ENCODE data around the gene PHEX.
A peak's percentile ranks its signal among the peaks of the same experiment; 100 is the strongest.

Gene PHEX

DNA sequence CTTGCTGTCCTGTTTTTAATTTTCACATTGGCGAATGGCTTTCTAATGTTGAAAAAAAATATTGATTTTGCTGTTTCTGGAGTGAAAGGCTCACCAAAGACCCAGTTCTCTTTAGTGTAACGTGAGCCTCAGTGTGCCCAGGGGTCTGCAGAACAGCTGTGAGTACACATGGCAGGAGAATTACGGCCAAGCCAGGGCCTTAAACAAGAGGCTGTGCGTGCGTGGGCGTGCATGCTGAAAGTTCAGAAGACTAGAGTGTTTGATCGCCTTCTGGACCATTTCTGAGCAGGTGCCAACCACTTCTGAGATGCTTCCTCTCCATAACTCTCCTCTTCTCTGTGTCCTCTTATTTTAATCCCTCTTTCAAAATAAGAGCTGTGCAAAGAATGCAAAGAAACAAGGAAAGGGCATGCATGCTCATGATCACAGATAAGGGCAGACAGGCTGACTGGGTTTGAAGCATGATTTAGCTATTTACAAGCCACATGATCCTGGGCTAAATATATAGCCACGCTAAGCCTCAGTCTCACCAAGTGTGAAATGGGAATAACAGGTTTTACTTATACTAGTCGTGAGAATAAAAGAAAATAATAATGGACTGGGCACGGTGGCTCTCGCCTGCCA lies 9.9 kb downstream of the PHEX start:
- no peak for DNase-seq

DNA sequence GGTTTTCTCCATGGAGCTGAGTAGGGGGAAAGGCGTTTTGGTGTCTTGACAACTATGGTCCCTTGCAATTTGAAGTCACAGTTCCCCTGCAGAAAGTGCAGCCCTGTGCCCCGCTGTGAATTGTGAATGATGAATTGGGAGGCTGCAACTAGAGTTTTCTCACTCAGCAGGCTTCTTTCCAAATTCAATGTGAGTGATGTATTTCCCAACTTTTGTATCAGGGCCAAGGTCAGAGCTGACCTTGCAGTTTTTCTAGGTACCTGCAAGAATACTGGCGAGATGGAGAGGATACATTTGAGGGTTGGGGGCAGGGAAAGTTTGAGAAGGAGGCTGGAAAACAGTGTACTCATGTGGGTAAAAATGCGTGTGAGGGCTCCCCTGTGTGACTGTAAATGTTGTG lies 11.7 kb downstream of the PHEX start:
- DNase-seq: no peak

DNA sequence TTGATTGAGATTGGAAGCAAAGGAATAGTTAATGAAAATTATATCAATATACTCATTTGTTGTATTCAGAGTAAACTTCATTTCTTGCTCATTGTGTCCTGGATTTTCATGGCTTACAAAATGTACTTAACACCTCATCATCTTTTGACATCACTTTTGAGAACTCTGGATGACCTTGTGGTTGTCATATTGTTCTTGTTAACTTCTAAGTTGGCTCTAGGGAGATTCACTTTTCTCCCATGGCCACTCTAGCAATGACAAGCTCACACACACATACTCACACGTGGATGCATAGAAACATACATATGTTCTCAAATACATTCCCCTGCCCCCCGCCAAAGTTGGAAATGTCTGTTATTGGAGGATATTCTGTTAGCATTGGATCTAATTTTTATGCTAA lies 15.3 kb downstream of the PHEX start:
- DNase-seq: no peak

GRCh38 chrX:22053481-22053880 lies 21.4 kb downstream of the PHEX start:
- DNase-seq: no peak

GRCh38 chrX:22056235-22056634 lies 24.1 kb downstream of the PHEX start:
- DNase-seq: no peak

- DNase-seq: no peak
Observed at GRCh38 chrX:22057667-22058066, 25.5 kb downstream of the PHEX start.

DNA sequence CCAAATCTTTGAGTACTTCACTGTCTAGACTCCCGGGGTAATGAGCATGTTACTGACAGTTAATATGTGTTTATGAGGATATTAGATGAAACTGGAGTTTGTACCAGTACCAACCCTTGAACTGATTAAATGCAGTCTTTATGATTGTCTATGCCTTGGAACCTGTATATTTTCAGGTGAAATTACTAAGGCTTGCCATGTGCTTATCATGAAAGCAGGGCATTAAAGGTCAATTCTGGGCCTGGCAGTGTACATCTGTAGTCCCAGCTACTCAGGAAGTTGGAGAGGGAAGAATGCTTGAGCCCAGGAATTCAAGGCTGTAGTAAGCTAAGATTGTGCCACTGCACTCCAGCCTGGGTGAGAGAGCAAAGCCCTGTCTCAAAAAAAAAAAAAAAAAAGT lies 27.6 kb downstream of the PHEX start:
- no peak for DNase-seq

DNA sequence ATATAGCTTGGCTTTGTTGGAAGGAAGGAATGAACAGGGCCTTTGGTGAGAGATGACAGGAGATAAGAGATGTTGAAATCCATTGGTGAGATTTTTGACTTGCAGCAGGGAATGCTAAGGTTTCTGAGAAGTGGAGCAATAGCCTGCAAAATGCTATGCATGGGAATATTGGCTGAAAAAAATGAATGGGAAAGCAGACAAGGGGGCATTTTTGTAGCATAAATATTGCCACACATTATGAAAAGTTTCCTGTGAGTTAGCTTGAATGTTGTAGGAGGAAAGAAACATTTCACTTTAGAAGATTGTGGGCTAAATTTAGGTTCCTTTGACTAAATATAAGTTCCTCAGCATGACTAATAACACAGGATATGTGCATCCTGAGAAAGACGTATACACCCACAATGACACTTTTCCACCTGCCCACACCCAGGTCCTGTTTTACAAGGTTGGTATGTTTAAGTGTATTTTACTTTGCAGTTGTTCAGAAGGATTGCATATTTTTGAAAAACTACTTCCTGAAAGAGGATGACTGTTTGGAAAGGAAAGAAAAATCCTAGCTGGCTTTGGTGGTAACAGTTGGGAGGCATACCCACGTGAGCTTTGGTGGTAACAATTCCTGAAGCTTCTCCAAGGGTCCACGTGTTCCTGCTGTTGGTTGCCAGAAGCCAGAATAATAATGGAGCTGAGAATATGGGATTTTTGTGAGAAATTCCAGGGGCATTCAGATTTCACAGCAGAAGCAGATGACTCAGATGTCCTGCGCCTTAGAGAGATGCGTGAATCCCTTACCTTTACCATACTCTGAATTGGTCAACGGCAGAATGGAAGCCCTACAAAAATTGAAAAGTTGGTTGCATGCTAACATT lies 28.5 kb downstream of the PHEX start:
- DNase-seq: no peak

DNA sequence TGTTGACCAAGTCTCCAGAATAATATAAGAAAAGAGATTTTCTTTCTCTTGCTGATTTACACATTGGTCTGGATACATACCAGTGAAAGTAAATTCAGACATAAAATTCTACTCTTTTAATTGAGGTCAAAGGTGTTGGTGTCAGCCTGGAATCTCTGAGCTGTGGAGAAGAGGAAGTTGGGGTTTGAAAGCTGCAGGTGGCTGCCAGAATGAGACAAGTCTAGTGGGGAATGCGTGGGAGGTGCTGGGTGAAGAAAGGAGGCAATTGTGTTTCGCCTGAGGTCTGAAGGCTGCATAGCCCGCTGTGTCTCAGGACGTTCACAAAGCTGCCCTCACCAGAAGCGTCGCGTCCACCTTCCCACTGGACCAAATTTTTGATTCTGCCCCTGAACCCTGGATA lies 31.2 kb downstream of the PHEX start:
- no peak for DNase-seq

DNA sequence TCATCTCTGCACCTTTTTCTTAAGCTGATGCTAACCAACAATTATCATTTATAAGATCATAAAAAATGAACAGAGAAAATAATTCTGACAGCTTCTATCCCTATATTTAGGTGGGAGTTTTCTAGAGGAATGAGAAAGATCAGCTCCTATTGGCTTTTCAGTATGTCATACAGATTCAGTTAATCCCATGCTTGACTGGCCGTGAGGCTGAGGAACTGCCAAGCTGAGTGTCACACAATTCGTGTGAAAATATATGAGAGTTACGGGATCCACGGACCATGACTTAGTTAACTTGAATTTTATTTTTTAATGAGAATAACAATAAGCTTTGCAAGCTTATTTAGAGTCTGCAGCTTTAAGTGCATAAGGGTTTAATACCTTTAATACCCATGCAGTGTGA lies 37.5 kb downstream of the PHEX start:
- DNase-seq: no peak

DNA sequence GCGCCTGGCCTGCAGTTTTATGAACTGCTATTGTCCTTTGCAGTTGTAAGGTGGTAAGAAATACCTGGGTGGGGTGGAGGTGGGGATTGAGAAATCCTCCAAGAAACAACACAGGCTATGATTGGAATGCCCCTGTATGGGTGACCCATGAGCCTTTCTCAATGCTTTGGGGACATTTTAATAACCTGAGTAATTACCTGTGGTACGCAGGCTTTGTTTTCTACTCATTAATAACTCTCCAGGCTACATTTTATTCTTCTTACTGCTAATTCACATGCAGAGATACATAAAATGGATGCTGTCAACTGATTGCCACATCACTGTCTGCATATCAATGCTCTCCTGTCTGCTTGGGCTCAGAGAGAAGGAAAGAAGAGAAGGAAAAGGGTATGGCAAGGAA lies 41.8 kb downstream of the PHEX start:
- no peak for DNase-seq

DNA sequence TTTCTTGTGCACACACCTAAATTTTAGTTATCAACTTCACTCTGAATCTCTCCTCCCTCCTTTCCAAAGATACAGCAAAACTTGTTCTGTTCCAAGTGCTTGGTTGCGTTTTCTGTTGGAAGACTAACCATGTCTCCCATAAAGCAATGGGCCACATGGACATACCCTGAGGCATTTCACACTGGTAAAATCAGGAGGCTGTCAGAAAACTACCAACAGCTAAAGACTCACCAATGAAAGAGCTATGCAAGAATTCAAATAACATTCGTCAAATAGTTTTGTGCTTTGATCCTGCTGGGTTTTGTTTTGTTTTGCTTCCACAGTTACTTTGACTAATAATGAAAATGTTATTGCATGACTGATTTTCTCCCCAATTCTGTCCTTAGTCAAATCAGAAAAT lies 46.0 kb downstream of the PHEX start:
- no peak for DNase-seq

DNA sequence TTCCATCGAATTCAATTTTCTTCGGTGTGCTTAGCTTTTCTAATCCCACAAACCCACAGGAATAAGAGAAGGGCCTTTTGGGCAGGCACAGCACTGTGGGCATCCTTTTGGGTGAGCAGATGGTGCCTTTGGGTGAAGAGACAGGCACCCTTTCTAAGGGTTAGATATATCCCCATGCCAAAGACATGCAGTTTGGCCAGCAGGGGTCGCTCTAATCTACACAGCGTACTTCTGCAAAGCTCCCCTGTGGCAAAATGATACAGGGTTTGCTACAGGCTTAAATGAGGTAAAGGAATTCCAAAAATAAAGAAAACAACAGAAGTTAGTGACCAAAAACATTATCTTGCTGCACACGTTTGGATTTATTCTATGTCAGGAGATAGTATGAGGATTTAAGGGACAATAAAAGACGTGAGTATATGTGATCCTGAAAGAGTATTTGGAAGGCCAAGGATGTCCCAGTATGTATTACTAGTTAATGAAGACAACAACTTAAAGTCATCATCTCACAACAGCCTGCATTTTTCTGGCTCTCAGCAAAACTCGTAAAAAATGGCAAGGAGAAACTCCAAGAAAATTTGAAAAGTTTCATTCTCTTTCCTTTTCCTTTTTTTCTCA lies 49.5 kb downstream of the PHEX start:
- DNase-seq: peak in 1 of 14 donors; percentile 3

GRCh38 chrX:22086003-22086402 lies 53.9 kb downstream of the PHEX start:
- no peak for DNase-seq

DNA sequence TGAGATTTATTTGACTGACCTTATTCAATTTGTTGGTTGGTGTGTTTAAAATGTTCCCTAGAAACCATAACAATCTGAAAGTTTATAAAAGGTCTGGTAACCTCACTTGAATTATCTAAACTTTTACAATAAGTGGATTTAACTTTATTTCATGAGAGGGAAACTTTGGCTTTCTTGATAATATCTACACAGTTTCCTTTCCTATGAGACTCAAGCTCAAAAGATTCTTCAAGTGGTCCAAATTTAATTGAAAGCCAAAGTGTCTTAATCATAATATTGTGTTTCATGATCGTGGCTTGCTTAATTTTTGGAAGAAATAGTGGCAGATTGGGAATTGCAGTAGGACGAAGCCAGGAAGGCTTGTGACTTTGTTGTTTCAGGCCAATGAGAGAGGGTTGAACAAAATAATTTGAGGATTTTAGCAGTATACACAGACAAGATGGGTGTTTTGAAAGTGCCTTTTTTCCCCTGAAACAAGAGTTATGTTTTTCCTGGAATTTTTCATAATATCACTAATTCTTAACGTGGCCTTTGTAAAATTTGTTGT lies 55.0 kb downstream of the PHEX start:
- no peak for DNase-seq

- no peak for DNase-seq
Observed at GRCh38 chrX:22088326-22088725, 56.2 kb downstream of the PHEX start.

GRCh38 chrX:22090181-22090580 lies 58.1 kb downstream of the PHEX start:
- DNase-seq: no peak

GRCh38 chrX:22093550-22093949 lies 61.4 kb downstream of the PHEX start:
- no peak for DNase-seq

GRCh38 chrX:22095286-22095685 lies 63.2 kb downstream of the PHEX start:
- no peak for DNase-seq

- no peak for DNase-seq
Observed at GRCh38 chrX:22095856-22096255, 63.7 kb downstream of the PHEX start.

DNA sequence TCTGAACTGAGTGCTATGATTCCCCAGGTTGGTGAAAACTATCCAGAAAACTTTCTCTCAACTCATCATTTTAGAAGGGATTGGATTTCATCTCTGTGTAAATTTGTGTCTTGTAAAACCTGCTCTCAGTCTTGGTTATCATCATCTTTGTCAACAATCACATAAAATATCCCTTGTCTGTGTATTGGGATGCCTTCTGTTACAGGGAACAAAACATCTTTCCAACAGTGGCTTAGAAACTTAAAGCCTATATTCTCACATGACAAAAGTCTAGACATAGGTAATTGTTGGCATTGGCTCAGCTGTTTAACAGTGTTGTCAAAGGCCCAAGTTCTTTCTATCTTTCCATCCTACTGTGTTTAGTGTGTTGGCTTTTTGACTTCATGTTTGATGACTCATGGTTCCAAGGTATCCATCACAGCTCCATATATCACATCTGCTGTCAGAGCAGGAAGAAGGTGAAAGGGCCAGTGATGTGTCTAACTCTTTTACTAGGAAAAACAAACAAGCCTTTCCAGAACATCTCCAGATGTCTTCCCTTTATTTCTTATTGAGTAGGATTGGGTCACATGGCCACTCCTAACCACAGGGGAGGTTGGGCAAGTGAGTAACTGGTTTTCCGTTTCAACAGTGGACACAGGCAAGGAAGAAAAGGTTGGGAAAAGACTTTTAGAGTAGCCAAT lies 65.0 kb downstream of the PHEX start:
- no peak for DNase-seq

DNA sequence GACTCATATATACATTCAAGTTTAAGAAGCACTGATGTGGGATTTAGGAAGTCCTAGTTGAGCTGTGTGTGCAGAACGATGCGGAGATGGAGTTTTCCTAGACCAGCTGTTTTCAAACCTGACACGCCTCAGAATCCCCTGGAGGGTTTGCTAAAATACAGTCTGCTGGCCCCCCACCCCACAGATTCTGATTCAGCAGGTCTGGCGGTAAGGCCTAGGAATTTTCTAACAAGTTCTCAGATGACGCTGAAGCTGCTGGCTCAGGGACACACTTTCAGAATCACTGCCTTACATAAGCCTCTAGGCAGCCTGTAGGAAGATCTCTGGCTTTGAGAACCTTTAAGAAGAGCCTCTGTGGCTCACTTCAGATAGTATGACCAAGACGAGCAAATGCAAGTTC lies 73.1 kb downstream of the PHEX start:
- DNase-seq: no peak

DNA sequence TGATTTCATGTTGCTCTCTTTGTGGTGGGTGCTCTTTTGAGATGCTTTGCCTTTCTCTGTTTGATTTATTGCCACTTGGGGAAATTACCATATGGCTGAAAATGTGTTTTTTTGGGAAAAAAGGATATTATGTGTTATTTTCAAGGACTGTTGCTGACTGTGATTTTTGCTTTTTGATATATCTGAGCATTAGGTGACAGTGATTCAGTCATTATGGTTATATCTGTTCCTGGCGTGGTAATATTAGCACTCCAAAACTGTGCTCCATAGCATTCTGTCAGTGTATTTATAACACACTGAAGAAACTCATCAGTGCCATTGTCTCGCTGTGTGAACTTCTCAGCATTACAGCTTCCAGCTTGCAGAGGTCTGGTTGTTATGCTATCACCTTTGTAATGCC lies 73.8 kb downstream of the PHEX start:
- no peak for DNase-seq
